NCI-H1105 (cell line): ENCODE results near the gene F3.

Experiments
- DNase-seq: peaks from one replicate; lab custom pipeline; 2025; lab: John Stamatoyannopoulos, UW

The F3 gene

GRCh38 chr1:94552071-94552586 is 10.6 kb upstream of the F3 start:
- no peak for DNase-seq

GRCh38 chr1:94551449-94551848 is 9.9 kb upstream of the F3 start:
- no peak for DNase-seq

- no peak for DNase-seq
Observed at GRCh38 chr1:94550800-94551241, 9.3 kb upstream of the F3 start.

- DNase-seq = no peak
Observed at GRCh38 chr1:94550396-94550795, 8.8 kb upstream of the F3 start.

- DNase-seq = no peak
Observed at GRCh38 chr1:94549706-94550105, 8.1 kb upstream of the F3 start.

- no peak for DNase-seq
Observed at GRCh38 chr1:94544706-94545490, 3.3 kb upstream of the F3 start.

GRCh38 chr1:94543893-94544635 is 2.5 kb upstream of the F3 start:
- DNase-seq = no peak

- DNase-seq = no peak
Observed at GRCh38 chr1:94543001-94543400, 1.4 kb upstream of the F3 start.

- DNase-seq = no peak
Observed at GRCh38 chr1:94542088-94542870, 720 bp upstream of the F3 start.

- DNase-seq = no peak
Observed at GRCh38 chr1:94540440-94541245, 916 bp downstream of the F3 start.

GRCh38 chr1:94539496-94539895 is 2.1 kb downstream of the F3 start:
- no peak for DNase-seq

- no peak for DNase-seq
Observed at GRCh38 chr1:94538243-94538827, 3.2 kb downstream of the F3 start.

GRCh38 chr1:94537254-94537653 is 4.3 kb downstream of the F3 start:
- DNase-seq = no peak

GRCh38 chr1:94535879-94536278 is 5.7 kb downstream of the F3 start:
- no peak for DNase-seq

GRCh38 chr1:94535095-94535494 is 6.5 kb downstream of the F3 start:
- no peak for DNase-seq

- DNase-seq = no peak
Observed at GRCh38 chr1:94532077-94532476, 9.5 kb downstream of the F3 start.

GRCh38 chr1:94531664-94532063 is 9.9 kb downstream of the F3 start:
- DNase-seq = no peak

- no peak for DNase-seq
Observed at GRCh38 chr1:94530373-94530878, 11.1 kb downstream of the F3 start.

- DNase-seq = no peak
Observed at GRCh38 chr1:94529416-94529815, 12.1 kb downstream of the F3 start.

GRCh38 chr1:94528826-94529225 is 12.7 kb downstream of the F3 start:
- DNase-seq = no peak

- no peak for DNase-seq
Observed at GRCh38 chr1:94528299-94528698, 13.3 kb downstream of the F3 start.
